ENCODE results near the gene FAM227A. TPM values are rescaled to one million over a fixed set of nuclear protein-coding genes. Genes with fewer than 3 reads are reported as not detected.

FAM227A gene
- total RNA-seq, 2 donors from 2014 or later: 9.1 to 14.9 TPM

DNA sequence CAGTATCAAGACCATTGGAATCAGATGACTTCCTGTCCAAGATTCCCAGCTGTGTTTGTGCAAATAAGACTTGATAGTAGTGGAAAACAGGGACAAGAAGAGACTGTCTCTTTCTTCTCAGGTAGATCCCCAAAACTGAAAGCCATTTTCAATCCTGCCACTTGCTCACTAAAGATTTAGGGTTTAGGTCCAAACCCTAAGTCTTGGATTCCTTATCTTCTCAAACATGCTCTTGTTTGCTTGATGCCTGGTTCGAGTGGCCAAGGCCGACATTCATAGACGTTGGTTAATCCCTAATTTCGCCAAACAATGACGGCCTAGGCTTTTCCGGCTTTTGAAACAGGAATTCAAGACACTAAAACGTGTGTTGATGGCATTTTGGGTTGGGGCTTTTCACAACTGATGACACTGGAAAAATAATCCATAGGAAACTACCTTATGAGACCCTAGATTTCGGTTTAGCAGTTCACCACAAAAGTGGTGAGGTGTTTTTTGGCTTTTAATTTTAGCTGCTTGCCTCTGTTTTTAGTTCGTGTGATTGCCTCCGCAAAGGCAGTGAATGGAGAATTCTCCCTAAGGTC, 48.6 kb upstream of the FAM227A start:
- peaks cover 4% of the 10 kb centered on the region for H3K4me1 ChIP-seq (ENCODE audit: control insufficient read depth, insufficient read depth, low read length)
- peak overlapping the region; percentile 59 for H3K27ac ChIP-seq (ENCODE audit: low read depth, low read length)
- H3K9me3 ChIP-seq (ENCODE audit: control insufficient read depth, low read length): no peaks in the 10 kb centered on the region
- peaks cover 8% of the 10 kb centered on the region for H3K36me3 ChIP-seq (ENCODE audit: control insufficient read depth, insufficient read depth, low read length)
- 44 to 45% methylated on average over 5 to 10 of the region's 10 CpGs for WGBS, 2 experiments (ENCODE audit: insufficient coverage in 1 of 2, insufficient read length in 1 of 2)
- H3K36me3 Mint-ChIP-seq (ENCODE audit: low read depth): peaks cover 2% of the 10 kb centered on the region
- no peaks in the 10 kb centered on the region for H3K27me3 Mint-ChIP-seq (ENCODE audit: insufficient read depth)
- H3K4me1 Mint-ChIP-seq: peaks cover 38% of the 10 kb centered on the region
- no peaks in the 10 kb centered on the region for H3K27me3 ChIP-seq (ENCODE audit: control insufficient read depth, insufficient read depth, low read length, poor library complexity, severe bottlenecking)
- TF ChIP-seq, protein P1, sequence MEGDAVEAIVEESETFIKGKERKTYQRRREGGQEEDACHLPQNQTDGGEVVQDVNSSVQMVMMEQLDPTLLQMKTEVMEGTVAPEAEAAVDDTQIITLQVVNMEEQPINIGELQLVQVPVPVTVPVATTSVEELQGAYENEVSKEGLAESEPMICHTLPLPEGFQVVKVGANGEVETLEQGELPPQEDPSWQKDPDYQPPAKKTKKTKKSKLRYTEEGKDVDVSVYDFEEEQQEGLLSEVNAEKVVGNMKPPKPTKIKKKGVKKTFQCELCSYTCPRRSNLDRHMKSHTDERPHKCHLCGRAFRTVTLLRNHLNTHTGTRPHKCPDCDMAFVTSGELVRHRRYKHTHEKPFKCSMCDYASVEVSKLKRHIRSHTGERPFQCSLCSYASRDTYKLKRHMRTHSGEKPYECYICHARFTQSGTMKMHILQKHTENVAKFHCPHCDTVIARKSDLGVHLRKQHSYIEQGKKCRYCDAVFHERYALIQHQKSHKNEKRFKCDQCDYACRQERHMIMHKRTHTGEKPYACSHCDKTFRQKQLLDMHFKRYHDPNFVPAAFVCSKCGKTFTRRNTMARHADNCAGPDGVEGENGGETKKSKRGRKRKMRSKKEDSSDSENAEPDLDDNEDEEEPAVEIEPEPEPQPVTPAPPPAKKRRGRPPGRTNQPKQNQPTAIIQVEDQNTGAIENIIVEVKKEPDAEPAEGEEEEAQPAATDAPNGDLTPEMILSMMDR (conservative IDR thresholded peaks at IDR 0.05): no peak
- H3K9me3 Mint-ChIP-seq: no peaks in the 10 kb centered on the region
- H3K4me3 Mint-ChIP-seq: peak overlapping the region; percentile 86
- no peak for DNase-seq
- H3K9ac ChIP-seq (ENCODE audit: extremely low read depth, low read length, poor library complexity, severe bottlenecking): peak overlapping the region; percentile 51
- peak overlapping the region; percentile 72 for H3K4me3 ChIP-seq (ENCODE audit: low read length)
- H3K27ac Mint-ChIP-seq: peak overlapping the region; percentile 99

DNA sequence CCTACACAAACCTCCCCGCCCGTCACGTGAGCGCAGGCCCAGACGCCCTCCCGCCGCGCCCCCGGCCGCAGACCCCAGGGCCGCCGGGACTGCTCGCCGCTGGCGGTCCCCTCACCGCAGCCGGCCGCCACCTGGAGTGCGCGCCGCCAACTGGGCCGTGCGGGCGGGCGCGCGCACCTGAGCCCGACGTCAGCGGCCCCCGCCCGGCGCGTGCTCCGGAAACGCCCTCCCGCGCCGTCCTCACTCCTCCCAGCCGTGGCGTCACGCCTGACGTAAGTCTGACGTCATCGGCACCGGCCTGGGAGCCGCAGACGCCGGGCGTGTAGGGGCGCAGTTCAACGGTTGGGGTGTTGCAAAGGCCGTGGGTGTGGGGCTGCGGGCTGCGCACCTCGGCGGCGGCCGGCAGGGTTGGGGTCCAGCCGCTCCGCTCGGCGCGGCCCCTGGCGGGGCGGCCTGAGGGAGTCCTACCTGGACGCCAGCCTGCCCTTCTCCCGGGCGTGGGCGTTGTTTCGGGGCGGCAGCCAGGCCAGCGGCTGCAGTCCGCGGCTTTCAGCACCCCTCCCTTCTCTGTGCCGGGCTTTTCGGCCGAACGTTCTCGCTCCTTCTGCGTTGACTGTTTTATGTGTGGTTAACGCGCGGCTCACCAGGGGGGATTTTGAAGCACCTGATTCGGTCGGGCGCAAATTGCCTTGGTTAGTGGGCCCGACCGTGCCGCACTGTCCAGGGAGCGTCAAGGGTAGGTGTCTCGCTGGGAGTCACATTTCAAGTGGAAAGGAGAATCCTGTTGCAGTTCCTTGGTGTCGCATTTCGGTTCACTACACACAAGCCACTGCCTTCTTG, 44.8 kb upstream of the FAM227A start, which contains the start of gene JOSD1:
TSS of gene JOSD1 (minus strand) at position 155 of the 840 bp plus-strand sequence. CDS start 956 bp downstream, outside the sequence.
- H3K4me1 ChIP-seq (ENCODE audit: control insufficient read depth, insufficient read depth, low read length): peaks cover 5% of the 10 kb centered on the region
- Mint-ChIP-seq H3K27me3 (ENCODE audit: insufficient read depth) (no peaks in the 10 kb centered on the region), H3K9me3 (no peaks in the 10 kb centered on the region), H3K27ac (peak within 1 kb of the TSS; percentile 98), H3K4me1 (peaks cover 46% of the 10 kb centered on the region), H3K36me3 (ENCODE audit: low read depth) (peaks cover 17% of the 10 kb centered on the region), H3K4me3 (peak within 1 kb of the TSS; percentile 82)
- peak; percentile 96 for DNase-seq
- no peaks in the 10 kb centered on the region for H3K27me3 ChIP-seq (ENCODE audit: control insufficient read depth, insufficient read depth, low read length, poor library complexity, severe bottlenecking)
- H3K9ac ChIP-seq (ENCODE audit: extremely low read depth, low read length, poor library complexity, severe bottlenecking): peak within 1 kb of the TSS; percentile 90
- peak within 1 kb of the TSS; percentile 86 for H3K27ac ChIP-seq (ENCODE audit: low read depth, low read length)
- no peaks in the 10 kb centered on the region for H3K36me3 ChIP-seq (ENCODE audit: control insufficient read depth, insufficient read depth, low read length)
- TF ChIP-seq, protein P1 (conservative IDR thresholded peaks at IDR 0.05): peak; percentile 22
- no peaks in the 10 kb centered on the region for H3K9me3 ChIP-seq (ENCODE audit: control insufficient read depth, low read length)
- WGBS, 2 experiments (ENCODE audit: insufficient coverage in 1 of 2, insufficient read length in 1 of 2): 1% methylated on average over 42 to 94 of the region's 94 CpGs
- peak within 1 kb of the TSS; percentile 88 for H3K4me3 ChIP-seq (ENCODE audit: low read length)

DNA sequence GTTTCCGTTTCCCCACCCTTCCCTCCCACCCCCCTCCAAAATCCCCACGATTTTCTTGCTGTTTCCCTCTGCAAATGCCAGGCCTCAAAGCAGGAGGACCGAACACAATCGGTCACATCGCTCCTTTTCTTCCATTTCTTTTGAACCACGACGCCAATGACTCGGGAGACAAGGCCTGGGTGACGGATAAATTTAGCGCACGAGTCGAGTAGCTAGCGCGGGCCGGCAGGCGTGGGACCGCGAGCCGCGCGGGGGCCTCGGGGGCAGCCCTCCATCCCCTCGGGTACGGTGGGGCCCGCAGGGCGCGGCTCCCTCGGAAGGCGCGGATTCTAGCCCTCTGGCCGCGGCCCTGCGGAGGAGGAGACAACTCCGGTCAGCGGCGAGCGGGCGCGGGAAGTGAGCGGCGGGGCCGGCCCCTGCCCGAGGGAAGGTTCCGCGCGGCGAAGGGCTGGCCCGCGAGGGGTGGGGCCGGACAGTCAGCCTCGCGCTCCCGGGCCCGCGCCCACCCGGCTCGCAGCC, 44.1 kb upstream of the FAM227A start:
- WGBS, 2 experiments (ENCODE audit: insufficient coverage in 1 of 2, insufficient read length in 1 of 2): 0 to 1% methylated on average over 24 to 57 of the region's 57 CpGs
- TF ChIP-seq, protein P1 (conservative IDR thresholded peaks at IDR 0.05): no peak
- peak overlapping the region; percentile 86 for H3K27ac ChIP-seq (ENCODE audit: low read depth, low read length)
- no peaks in the 10 kb centered on the region for H3K27me3 Mint-ChIP-seq (ENCODE audit: insufficient read depth)
- H3K4me1 ChIP-seq (ENCODE audit: control insufficient read depth, insufficient read depth, low read length): peaks cover 5% of the 10 kb centered on the region
- H3K4me1 Mint-ChIP-seq: peaks cover 46% of the 10 kb centered on the region
- H3K4me3 Mint-ChIP-seq: peak overlapping the region; percentile 82
- peak overlapping the region; percentile 86 for H3K4me3 ChIP-seq (ENCODE audit: low read length)
- peak overlapping the region; percentile 95 for H3K27ac Mint-ChIP-seq
- H3K36me3 ChIP-seq (ENCODE audit: control insufficient read depth, insufficient read depth, low read length): no peaks in the 10 kb centered on the region
- H3K9me3 Mint-ChIP-seq: no peaks in the 10 kb centered on the region
- no peaks in the 10 kb centered on the region for H3K27me3 ChIP-seq (ENCODE audit: control insufficient read depth, insufficient read depth, low read length, poor library complexity, severe bottlenecking)
- peak overlapping the region; percentile 87 for H3K9ac ChIP-seq (ENCODE audit: extremely low read depth, low read length, poor library complexity, severe bottlenecking)
- DNase-seq: no peak
- H3K9me3 ChIP-seq (ENCODE audit: control insufficient read depth, low read length): no peaks in the 10 kb centered on the region
- peaks cover 17% of the 10 kb centered on the region for H3K36me3 Mint-ChIP-seq (ENCODE audit: low read depth)
